Right lobe of liver (tissue), 6 donors: ENCODE data around the gene PDE1C. TPM values are rescaled to one million over a fixed set of nuclear protein-coding genes. Genes with fewer than 3 reads are reported as not detected.

Experiments used
- ATAC-seq, 4 donors: fragments of 200-7000 bp; cut with Tn5 transposase; one replicate each; pipeline ENCODE4 v1.9.1; 2020; ENCODE audit warnings: mild to moderate bottlenecking in 4 of 4, moderate library complexity in 4 of 4
- DNase-seq, 3 donors: peaks; one replicate each; pipeline ENCODE4 v3.0.0-alpha.2; 2020
- H3K27ac ChIP-seq, 3 donors: fragments of 200-600 bp; one replicate each; pipeline ENCODE4 v1.8.0; 2022
- H3K27me3 ChIP-seq, 2 donors: fragments of 200-600 bp; one replicate each; pipeline ENCODE4 v1.8.0; 2022
- H3K36me3 ChIP-seq, 4 donors: fragments of 200-600 bp; sonication (generic) in 1 of 4; one replicate each; pipeline versions ENCODE4 v1.5.1 to v1.8.0; 2017 to 2022; ENCODE audit warnings: control low read depth in 1 of 4
- H3K4me1 ChIP-seq, 4 donors: fragments of 200-600 bp; sonication (generic) in 1 of 4; one replicate each; pipeline versions ENCODE4 v1.5.1 to v1.8.0; 2017 to 2022; ENCODE audit warnings: control low read depth in 1 of 4
- H3K4me3 ChIP-seq, 3 donors: fragments of 200-600 bp; one replicate each; pipeline ENCODE4 v1.8.0; 2022
- H3K9me3 ChIP-seq, 4 donors: fragments of 200-600 bp; sonication (generic) in 1 of 4; one replicate each; pipeline versions ENCODE4 v1.5.1 to v1.8.0; 2017 to 2022; ENCODE audit warnings: control low read depth in 1 of 4
- CTCF ChIP-seq, 4 donors: fragments of 200-600 bp in 3 of 4; fragments of 450-650 bp in 1 of 4; IDR thresholded peaks; one replicate each; pipeline versions ENCODE4 v1.5.1 to v1.8.0; 2016 to 2022; ENCODE audit warnings: antibody characterized with exemption in 4 of 4, mild to moderate bottlenecking in 2 of 4
- POLR2A ChIP-seq: fragments of 450-650 bp; IDR thresholded peaks from one replicate; pipeline ENCODE4 v1.6.1; 2017; ENCODE audit warnings: antibody characterized with exemption, mild to moderate bottlenecking
- WGBS: methylation state at CpG from one replicate; pipeline ENCODE4 v1.1.6; 2018; ENCODE audit warnings: low coverage, low lambda C conversion rate; ENCODE audit not compliant: insufficient coverage; ENCODE audit errors: missing lambda C conversion rate; 5-methylcytosine and 5-hydroxymethylcytosine counted together
- intact Hi-C, 2 donors: fragments of 100-400 bp; cut with DNase I; formaldehyde crosslinking; loops; one replicate each; pipeline versions ENCODE4 v1.11.2 to v1.14.1; 2022
- total RNA-seq, 6 experiments: library from RNA; depleted of rRNA in 2 of 6; stranded (reverse); fragments of >200 nt in 2 of 6; fragmentation: NEBNext Ultra II Directional in 3 of 6; extraction: Animal tissue kit (Norgen Biotek cat#: 25700) in 3 of 6; gene quantifications; one replicate each; pipeline versions ENCODE4 v1.1.0 to v1.2.4, GENCODE V29; 2016 to 2023
- donor health status: DM: no; HTN: yes; CAD: no.
- donor health status: DM: no; HTN: no; CAD: no.
- donor health status: DM: no; HTN: no; CAD: no.
- donor health status: DM: no; HTN: yes; CAD: no.
- donor health status: DM: no; HTN: yes; CAD: no.

The PDE1C gene
- total RNA-seq, 6 experiments from 2014 or later, result 0.02 TPM; not detected in 5

DNA sequence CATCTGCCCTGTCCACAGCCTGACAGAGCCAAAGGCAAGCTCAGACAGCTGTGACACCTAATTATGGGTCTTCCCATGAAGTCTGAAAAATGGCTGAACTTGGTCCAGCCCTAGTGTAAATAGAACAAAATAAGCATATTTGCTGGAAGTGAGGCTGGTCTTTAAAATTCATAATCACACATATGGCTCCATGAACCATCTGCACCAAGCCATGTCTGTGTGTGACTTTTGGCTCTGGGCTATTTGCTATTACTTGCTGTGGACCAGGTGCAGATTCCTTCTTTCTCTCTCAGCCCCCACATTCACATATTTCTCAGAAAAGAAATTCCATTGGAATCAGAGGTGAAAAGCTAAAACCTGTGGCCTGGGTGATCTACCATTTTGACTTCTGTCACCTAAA is 175.9 kb downstream of the PDE1C start:
- Histone ChIP-seq H3K27me3 (no peaks in the 10 kb centered on the region), H3K4me1 (no peaks in the 10 kb centered on the region), H3K27ac (no peak overlapping the region), H3K4me3 (no peak overlapping the region), H3K36me3 (no peaks in the 10 kb centered on the region), H3K9me3 (no peaks in the 10 kb centered on the region)
- DNase-seq (no peak), ATAC-seq (no peak)
- TF ChIP-seq CTCF (IDR thresholded peaks at IDR 0.05), result no peak
- no peak for TF ChIP-seq POLR2A
- intact Hi-C loops, result no loop called here

DNA sequence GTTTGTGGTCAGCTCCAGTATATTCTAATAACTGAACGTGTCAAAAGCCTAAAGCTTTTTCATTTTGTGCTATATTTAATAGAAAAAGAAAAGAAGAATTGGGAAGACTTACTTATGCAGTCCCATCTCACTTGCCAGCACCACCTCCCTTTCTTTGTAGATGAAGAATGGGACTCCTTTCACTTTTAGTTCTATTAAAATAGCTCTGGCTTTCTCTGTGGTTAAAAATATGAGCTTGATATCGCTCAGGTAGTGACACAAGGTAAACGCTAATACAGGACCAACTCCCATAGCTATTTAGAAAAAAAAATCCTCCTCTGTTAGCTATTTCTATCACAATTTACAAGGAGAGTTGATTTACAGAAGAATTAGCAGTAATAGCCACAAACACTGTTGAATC is 176.8 kb downstream of the PDE1C start:
- intact Hi-C loops, result no loop called here
- no peak overlapping the region for H3K4me3 ChIP-seq

GRCh38 chr7:31892099-31892829 is 177.9 kb downstream of the PDE1C start:
- ATAC-seq (no peak), DNase-seq (no peak)
- no peaks in the 10 kb centered on the region for H3K36me3 ChIP-seq
- no peaks in the 10 kb centered on the region for H3K4me1 ChIP-seq
- 48% methylated on average over 3 of the region's 3 CpGs for WGBS
- no peak overlapping the region for H3K4me3 ChIP-seq
- no peaks in the 10 kb centered on the region for H3K27me3 ChIP-seq
- no peak overlapping the region for H3K27ac ChIP-seq
- no peak for TF ChIP-seq POLR2A
- TF ChIP-seq CTCF (IDR thresholded peaks at IDR 0.05), result no peak
- intact Hi-C loops, result no loop called here
- no peaks in the 10 kb centered on the region for H3K9me3 ChIP-seq

More for the DNA sequence above, 176.8 kb downstream of the PDE1C start:
- no peak for DNase-seq
- no peak for ATAC-seq
- H3K27me3 ChIP-seq, result no peaks in the 10 kb centered on the region
- no peaks in the 10 kb centered on the region for H3K9me3 ChIP-seq
- H3K4me1 ChIP-seq, result no peaks in the 10 kb centered on the region
- H3K27ac ChIP-seq, result no peak overlapping the region
- no peaks in the 10 kb centered on the region for H3K36me3 ChIP-seq
- TF ChIP-seq POLR2A (no peak), CTCF (IDR thresholded peaks at IDR 0.05) (no peak)
- 40% methylated on average over 3 of the region's 3 CpGs for WGBS

- H3K27ac ChIP-seq, result no peak overlapping the region
These were observed 179.4 kb downstream of the PDE1C start for GRCh38 chr7:31890766-31891165.

More at GRCh38 chr7:31890766-31891165, 179.4 kb downstream of the PDE1C start:
- no peak for DNase-seq
- Histone ChIP-seq H3K4me1 (no peaks in the 10 kb centered on the region), H3K36me3 (no peaks in the 10 kb centered on the region), H3K9me3 (no peaks in the 10 kb centered on the region), H3K27me3 (no peaks in the 10 kb centered on the region), H3K4me3 (no peak overlapping the region)
- intact Hi-C loops, result no loop called here
- WGBS, result 29% methylated on average over 3 of the region's 3 CpGs
- ATAC-seq, result peak; percentile 17 to 55 (median 40)
- TF ChIP-seq POLR2A, result no peak
- no peak for TF ChIP-seq CTCF (IDR thresholded peaks at IDR 0.05)
